Activated CD8-positive, alpha-beta memory T cell treated with anti-CD3 and anti-CD28 coated beads, Interleukin-2, amount 50 U/mL, for 48 hours (primary cell): ENCODE data around the gene EXOC1L.
"Not testable (repeated sequence)": the region's sequence is repeated elsewhere in the genome, so short reads cannot be mapped to it uniquely, and the experiment has no call there.

Experiments
- DNase-seq: peaks from one replicate; pipeline ENCODE4 v3.0.0-alpha.2; 2020

Gene EXOC1L

GRCh38 chr4:55840956-55841355 lies 21.4 kb downstream of the EXOC1L start:
- no peak for DNase-seq

- DNase-seq = not testable (repeated sequence)
These were observed 22.0 kb downstream of the EXOC1L start for GRCh38 chr4:55841373-55842239.

GRCh38 chr4:55842312-55842711 lies 22.7 kb downstream of the EXOC1L start:
- not testable (repeated sequence) for DNase-seq

GRCh38 chr4:55849724-55850123 lies 30.1 kb downstream of the EXOC1L start:
- DNase-seq = no peak

GRCh38 chr4:55851885-55852284 lies 32.3 kb downstream of the EXOC1L start:
- no peak for DNase-seq

- DNase-seq = peak; percentile 98
These were observed 34.0 kb downstream of the EXOC1L start, which contains the start of gene EXOC1 for GRCh38 chr4:55853484-55854046. Gene EXOC1 (plus strand): TSS chr4:55853648. CDS start chr4:55858324, 4,676 bp downstream.

- no peak for DNase-seq
These were observed 34.5 kb downstream of the EXOC1L start for GRCh38 chr4:55854129-55854528.

- DNase-seq = no peak
These were observed 38.0 kb downstream of the EXOC1L start for GRCh38 chr4:55857586-55857985.

- no peak for DNase-seq
These were observed 40.1 kb downstream of the EXOC1L start for GRCh38 chr4:55859711-55860110.

- DNase-seq = no peak
These were observed 45.1 kb downstream of the EXOC1L start for GRCh38 chr4:55864577-55865223.

GRCh38 chr4:55865228-55865806 lies 45.7 kb downstream of the EXOC1L start:
- DNase-seq = no peak

- no peak for DNase-seq
These were observed 46.8 kb downstream of the EXOC1L start for GRCh38 chr4:55866290-55866907.

GRCh38 chr4:55866973-55867574 lies 47.5 kb downstream of the EXOC1L start:
- no peak for DNase-seq

GRCh38 chr4:55868581-55869090 lies 49.0 kb downstream of the EXOC1L start:
- DNase-seq = no peak

- DNase-seq = no peak
These were observed 51.8 kb downstream of the EXOC1L start for GRCh38 chr4:55871299-55871800.

GRCh38 chr4:55874831-55875230 lies 55.2 kb downstream of the EXOC1L start:
- no peak for DNase-seq

GRCh38 chr4:55876387-55876786 lies 56.8 kb downstream of the EXOC1L start:
- no peak for DNase-seq

- no peak for DNase-seq
These were observed 59.6 kb downstream of the EXOC1L start for GRCh38 chr4:55879224-55879623.

GRCh38 chr4:55880652-55881280 lies 61.2 kb downstream of the EXOC1L start:
- DNase-seq = no peak

- no peak for DNase-seq
These were observed 64.7 kb downstream of the EXOC1L start for GRCh38 chr4:55884093-55884850.

GRCh38 chr4:55884851-55885219 lies 65.2 kb downstream of the EXOC1L start:
- no peak for DNase-seq
